A549 (cell line): ENCODE results near the gene DEFB126. TPM values are rescaled to one million over a fixed set of nuclear protein-coding genes. Genes with fewer than 3 reads are reported as not detected.

Source experiments
- ATAC-seq, 2 experiments: fragments of 200-7000 bp in 1 of 2; fragments of >200 bp in 1 of 2; cut with Nextera tagmentation in 1 of 2; cut with Tn5 transposase in 1 of 2; 3 replicates each; pipeline versions ENCODE4 v1.8.0 to v1.9.1; 2018 to 2020; ENCODE audit warnings: mild to moderate bottlenecking in 1 of 2, moderate library complexity in 1 of 2
- CTCF ChIA-PET: fragments of 300-600 bp; sonication (Branson Sonifier 250); formaldehyde crosslinking; extraction: SDS; loops from one replicate; lab custom pipeline; 2021; ENCODE audit warnings: antibody characterized with exemption, inconsistent platforms; lab: Yijun Ruan, JAX
- POLR2A ChIA-PET: fragments of 350-600 bp; formaldehyde crosslinking; extraction: SDS; loops from one replicate; lab custom pipeline; 2021; ENCODE audit warnings: antibody characterized with exemption, inconsistent platforms; lab: Yijun Ruan, JAX
- DNase-seq, 2 experiments: peaks; one replicate each; pipeline versions ENCODE4 v3.0.0 to v3.0.0-alpha.2; 2011 to 2016; ENCODE audit warnings: low read depth in 1 of 2, low spot score in 1 of 2
- FAIRE-seq: peaks from 2 replicates; lab custom pipeline; 2011; peaks lifted over from hg19 to GRCh38; lab: Jason Lieb, UNC
- H3K27ac ChIP-seq, 2 experiments: fragments of >200 bp; sonication (Bioruptor Twin); formaldehyde crosslinking; 3 replicates each; pipeline ENCODE4 v1.5.1; 2016 to 2017
- H3K4me1 ChIP-seq: fragments of >200 bp; sonication (Bioruptor Twin); formaldehyde crosslinking; 3 replicates; pipeline ENCODE4 v1.6.1; 2016
- H3K4me2 ChIP-seq: fragments of >200 bp; sonication (Bioruptor Twin); formaldehyde crosslinking; 3 replicates; pipeline ENCODE4 v1.6.1; 2016
- H3K4me3 ChIP-seq: fragments of >200 bp; sonication (Bioruptor Twin); formaldehyde crosslinking; 3 replicates; pipeline ENCODE4 v1.5.1; 2016
- H3K9me3 ChIP-seq: fragments of >200 bp; sonication (Bioruptor Twin); formaldehyde crosslinking; 3 replicates; pipeline ENCODE4 v1.6.1; 2016
- CBX2 ChIP-seq: fragments of 200-600 bp; sonication (generic); IDR thresholded peaks from 2 replicates; pipeline ENCODE4 v1.6.1; 2016; ENCODE audit warnings: low read depth, mild to moderate bottlenecking, borderline replicate concordance
- CEBPB ChIP-seq, 2 experiments: fragments of >200 bp in 1 of 2; sonication (Bioruptor Twin) in 1 of 2; formaldehyde crosslinking in 1 of 2; IDR thresholded peaks; 2 replicates each; pipeline ENCODE4 v1.6.1; 2012 to 2016
- EHF ChIP-seq: fragments of 250-450 bp; sonication (Bioruptor Pico); IDR thresholded peaks from 2 replicates; pipeline ENCODE4 v1.5.0; 2020; ENCODE audit warnings: mild to moderate bottlenecking
- EHMT2 ChIP-seq: fragments of 200-600 bp; sonication (generic); IDR thresholded peaks from 2 replicates; pipeline ENCODE4 v1.6.1; 2016; ENCODE audit warnings: antibody characterized with exemption, low read depth, mild to moderate bottlenecking, moderate library complexity
- FOSB ChIP-seq: fragments of 250-450 bp; sonication (Bioruptor Pico); IDR thresholded peaks from 2 replicates; pipeline ENCODE4 v1.5.0; 2020; ENCODE audit warnings: mild to moderate bottlenecking, moderate library complexity
- GATA3 ChIP-seq: IDR thresholded peaks from 2 replicates; pipeline ENCODE4 v1.6.1; 2012; ENCODE audit warnings: borderline replicate concordance
- HOXA7 ChIP-seq: fragments of 250-450 bp; sonication (Bioruptor Pico); IDR thresholded peaks from 2 replicates; pipeline ENCODE4 v1.5.0; 2020; ENCODE audit warnings: mild to moderate bottlenecking, moderate library complexity
- JUN ChIP-seq, 2 experiments: fragments of >200 bp; sonication (Bioruptor Twin); formaldehyde crosslinking; IDR thresholded peaks; 2 replicates in 1 of 2; 3 replicates in 1 of 2; pipeline ENCODE4 v1.6.1; 2016 to 2017
- JUNB ChIP-seq: fragments of >200 bp; sonication (Bioruptor Twin); formaldehyde crosslinking; IDR thresholded peaks from 2 replicates; pipeline ENCODE4 v1.6.1; 2016
- MAZ ChIP-seq: fragments of 150-350 bp; IDR thresholded peaks from 2 replicates; pipeline ENCODE4 v1.6.1; 2014; ENCODE audit warnings: antibody characterized with exemption, low read depth, low read length, borderline replicate concordance
- NFE2L2 ChIP-seq: fragments of 150-350 bp; conservative IDR thresholded peaks from 2 replicates; pipeline ENCODE4 v1.6.1; 2014; ENCODE audit warnings: low read length
- POLR2AphosphoS2 ChIP-seq: conservative IDR thresholded peaks from 2 replicates; pipeline ENCODE4 v1.6.1; 2012; ENCODE audit warnings: low read length, improper control_type of control experiment, inconsistent platforms
- RCOR1 ChIP-seq: fragments of 150-350 bp; IDR thresholded peaks from 2 replicates; pipeline ENCODE4 v1.6.1; 2014; ENCODE audit warnings: antibody characterized with exemption, low read length, low read depth
- RFX5 ChIP-seq: fragments of 450-650 bp; IDR thresholded peaks from 2 replicates; pipeline ENCODE4 v1.7.1; 2014; ENCODE audit warnings: antibody characterized with exemption, mild to moderate bottlenecking, moderate library complexity
- SMC3 ChIP-seq: fragments of >200 bp; sonication (Bioruptor Twin); formaldehyde crosslinking; IDR thresholded peaks from 3 replicates; pipeline ENCODE4 v1.6.1; 2018; ENCODE audit warnings: inconsistent platforms
- ZSCAN20 ChIP-seq: fragments of 250-450 bp; sonication (Bioruptor Pico); IDR thresholded peaks from 2 replicates; pipeline ENCODE4 v1.8.0; 2022; ENCODE audit warnings: mild to moderate bottlenecking, moderate library complexity
- WGBS: methylation state at CpG from one replicate; pipeline ENCODE4 v1.1.6; 2017; ENCODE audit errors: missing lambda C conversion rate; 5-methylcytosine and 5-hydroxymethylcytosine counted together
- polyA plus RNA-seq, 4 experiments: library from polyadenylated mRNA; depleted of rRNA in 3 of 4; stranded (reverse); fragments of >200 nt; fragmentation: RNase III in 1 of 4; extraction: RNeasy Plus Mini Kit Qiagen cat#74134 plus additional on column Dnase treatment in 1 of 4; gene quantifications; 2 replicates in 3 of 4; 3 replicates in 1 of 4; pipeline ENCODE4 v1.2.3, GENCODE V29; 2011 to 2017
- TF ChIP-seq, protein P1 (sequence below): IDR thresholded peaks from 2 replicates; pipeline ENCODE4 v1.6.1; 2012
- TF ChIP-seq, protein P2 (sequence below): fragments of 200-600 bp; sonication (generic); IDR thresholded peaks from 2 replicates; pipeline ENCODE4 v1.6.1; 2016; ENCODE audit warnings: antibody characterized with exemption, mild to moderate bottlenecking, moderate library complexity
- TF ChIP-seq, protein P3 (sequence below): IDR thresholded peaks from 2 replicates; pipeline ENCODE4 v1.6.1; 2012; ENCODE audit warnings: low read depth, borderline replicate concordance
- TF ChIP-seq, protein P4 (sequence below): fragments of >200 bp; sonication (Bioruptor Twin); formaldehyde crosslinking; IDR thresholded peaks from 2 replicates; pipeline ENCODE4 v1.6.1; 2016
- TF ChIP-seq, protein P5 (sequence below): fragments of 250-450 bp; sonication (Bioruptor Pico); IDR thresholded peaks from 2 replicates; pipeline ENCODE4 v1.5.0; 2021; ENCODE audit warnings: mild to moderate bottlenecking, moderate library complexity, borderline replicate concordance
- TF ChIP-seq, protein P6 (sequence below): IDR thresholded peaks from 2 replicates; pipeline ENCODE4 v1.6.1; 2012
- TF ChIP-seq, protein P7 (sequence below): fragments of 150-350 bp; IDR thresholded peaks from 2 replicates; pipeline ENCODE4 v1.6.1; 2014; ENCODE audit warnings: low read depth, mild to moderate bottlenecking, low read length
- TF ChIP-seq, protein P8 (sequence below): fragments of >200 bp; sonication (Bioruptor Twin); formaldehyde crosslinking; IDR thresholded peaks from 3 replicates; pipeline ENCODE4 v1.6.1; 2016

The DEFB126 gene
- polyA plus RNA-seq, 2 of the 4 experiments (the other 2 are of a cell fraction): not detected

DNA sequence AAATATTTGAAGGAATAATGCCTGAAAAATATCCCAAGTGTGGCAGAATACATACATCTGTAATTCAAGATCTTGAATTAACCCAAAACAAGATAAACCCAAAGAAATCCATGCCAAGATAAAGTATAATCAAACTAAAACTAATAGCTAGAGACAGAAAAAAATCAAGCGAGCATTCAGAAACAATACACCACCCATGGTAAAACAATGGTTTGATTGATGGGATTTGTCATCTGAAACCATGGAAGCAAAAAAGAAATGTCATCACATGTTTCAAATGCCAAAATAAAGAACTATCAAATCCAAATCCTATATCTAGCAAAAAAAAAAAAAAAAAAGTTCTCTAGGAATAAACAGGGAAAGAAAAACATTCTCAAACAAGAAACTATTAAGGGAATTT, 9.7 kb downstream of the DEFB126 start:
- TF ChIP-seq HOXA7 (CRISPR knock-in tag) (no peak), GATA3 (no peak), ZSCAN20 (CRISPR knock-in tag) (no peak), EHF (CRISPR knock-in tag) (no peak), MAZ (no peak), EHMT2 (no peak), RFX5 (no peak), FOSB (no peak), RCOR1 (no peak), POLR2AphosphoS2 (no peak)
- TF ChIP-seq, protein P1, sequence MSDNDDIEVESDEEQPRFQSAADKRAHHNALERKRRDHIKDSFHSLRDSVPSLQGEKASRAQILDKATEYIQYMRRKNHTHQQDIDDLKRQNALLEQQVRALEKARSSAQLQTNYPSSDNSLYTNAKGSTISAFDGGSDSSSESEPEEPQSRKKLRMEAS: no peak
- TF ChIP-seq, protein P2, sequence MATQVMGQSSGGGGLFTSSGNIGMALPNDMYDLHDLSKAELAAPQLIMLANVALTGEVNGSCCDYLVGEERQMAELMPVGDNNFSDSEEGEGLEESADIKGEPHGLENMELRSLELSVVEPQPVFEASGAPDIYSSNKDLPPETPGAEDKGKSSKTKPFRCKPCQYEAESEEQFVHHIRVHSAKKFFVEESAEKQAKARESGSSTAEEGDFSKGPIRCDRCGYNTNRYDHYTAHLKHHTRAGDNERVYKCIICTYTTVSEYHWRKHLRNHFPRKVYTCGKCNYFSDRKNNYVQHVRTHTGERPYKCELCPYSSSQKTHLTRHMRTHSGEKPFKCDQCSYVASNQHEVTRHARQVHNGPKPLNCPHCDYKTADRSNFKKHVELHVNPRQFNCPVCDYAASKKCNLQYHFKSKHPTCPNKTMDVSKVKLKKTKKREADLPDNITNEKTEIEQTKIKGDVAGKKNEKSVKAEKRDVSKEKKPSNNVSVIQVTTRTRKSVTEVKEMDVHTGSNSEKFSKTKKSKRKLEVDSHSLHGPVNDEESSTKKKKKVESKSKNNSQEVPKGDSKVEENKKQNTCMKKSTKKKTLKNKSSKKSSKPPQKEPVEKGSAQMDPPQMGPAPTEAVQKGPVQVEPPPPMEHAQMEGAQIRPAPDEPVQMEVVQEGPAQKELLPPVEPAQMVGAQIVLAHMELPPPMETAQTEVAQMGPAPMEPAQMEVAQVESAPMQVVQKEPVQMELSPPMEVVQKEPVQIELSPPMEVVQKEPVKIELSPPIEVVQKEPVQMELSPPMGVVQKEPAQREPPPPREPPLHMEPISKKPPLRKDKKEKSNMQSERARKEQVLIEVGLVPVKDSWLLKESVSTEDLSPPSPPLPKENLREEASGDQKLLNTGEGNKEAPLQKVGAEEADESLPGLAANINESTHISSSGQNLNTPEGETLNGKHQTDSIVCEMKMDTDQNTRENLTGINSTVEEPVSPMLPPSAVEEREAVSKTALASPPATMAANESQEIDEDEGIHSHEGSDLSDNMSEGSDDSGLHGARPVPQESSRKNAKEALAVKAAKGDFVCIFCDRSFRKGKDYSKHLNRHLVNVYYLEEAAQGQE: no peak
- TF ChIP-seq, protein P3, sequence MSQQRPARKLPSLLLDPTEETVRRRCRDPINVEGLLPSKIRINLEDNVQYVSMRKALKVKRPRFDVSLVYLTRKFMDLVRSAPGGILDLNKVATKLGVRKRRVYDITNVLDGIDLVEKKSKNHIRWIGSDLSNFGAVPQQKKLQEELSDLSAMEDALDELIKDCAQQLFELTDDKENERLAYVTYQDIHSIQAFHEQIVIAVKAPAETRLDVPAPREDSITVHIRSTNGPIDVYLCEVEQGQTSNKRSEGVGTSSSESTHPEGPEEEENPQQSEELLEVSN: no peak
- ATAC-seq (no peak), DNase-seq (no peak), FAIRE-seq (peak; percentile 36)
- H3K4me2 ChIP-seq: no peak overlapping the region
- no peaks in the 10 kb centered on the region for H3K4me1 ChIP-seq
- POLR2A ChIA-PET: no interaction called here
- H3K4me3 ChIP-seq: no peak overlapping the region
- no peaks in the 10 kb centered on the region for H3K9me3 ChIP-seq
- CTCF ChIA-PET: no interaction called here
- WGBS: 90% methylated on average over 1 of the region's 1 CpG
- H3K27ac ChIP-seq: no peak overlapping the region

DNA sequence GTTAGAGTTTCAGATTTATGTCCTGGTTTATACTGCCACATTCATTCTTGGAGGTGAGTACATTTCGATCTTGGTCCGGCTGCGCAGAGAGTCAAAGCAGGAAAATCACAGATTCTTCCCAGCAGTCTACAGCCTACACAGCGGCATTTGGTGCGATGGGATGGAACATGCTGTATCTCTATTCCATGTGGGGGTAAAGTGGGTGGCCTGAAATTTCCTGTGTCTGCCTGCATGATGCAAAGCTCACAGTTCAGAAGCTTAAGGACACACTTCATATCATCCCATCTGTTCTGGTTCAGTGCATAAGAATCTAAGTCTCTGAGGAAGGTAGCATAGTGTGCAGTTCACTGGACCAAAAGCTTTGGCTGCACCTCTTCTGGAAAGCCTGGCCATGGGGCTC, 14.8 kb downstream of the DEFB126 start, which contains the start of gene DEFB127:
Gene DEFB127, plus strand, starts transcription at position 301 of the 400 bp plus-strand sequence. Its CDS starts 91 bp downstream, at position 392.
- H3K27ac ChIP-seq: no peak within 1 kb of the TSS
- TF ChIP-seq, protein P4, sequence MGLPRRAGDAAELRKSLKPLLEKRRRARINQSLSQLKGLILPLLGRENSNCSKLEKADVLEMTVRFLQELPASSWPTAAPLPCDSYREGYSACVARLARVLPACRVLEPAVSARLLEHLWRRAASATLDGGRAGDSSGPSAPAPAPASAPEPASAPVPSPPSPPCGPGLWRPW: no peak
- TF ChIP-seq JUN (IDR thresholded peaks at IDR 0.05) (no peak), CEBPB (IDR thresholded peaks at IDR 0.05) (no peak), NFE2L2 (no peak), JUNB (no peak), CBX2 (no peak), GATA3 (no peak), SMC3 (no peak)
- TF ChIP-seq, protein P5, sequence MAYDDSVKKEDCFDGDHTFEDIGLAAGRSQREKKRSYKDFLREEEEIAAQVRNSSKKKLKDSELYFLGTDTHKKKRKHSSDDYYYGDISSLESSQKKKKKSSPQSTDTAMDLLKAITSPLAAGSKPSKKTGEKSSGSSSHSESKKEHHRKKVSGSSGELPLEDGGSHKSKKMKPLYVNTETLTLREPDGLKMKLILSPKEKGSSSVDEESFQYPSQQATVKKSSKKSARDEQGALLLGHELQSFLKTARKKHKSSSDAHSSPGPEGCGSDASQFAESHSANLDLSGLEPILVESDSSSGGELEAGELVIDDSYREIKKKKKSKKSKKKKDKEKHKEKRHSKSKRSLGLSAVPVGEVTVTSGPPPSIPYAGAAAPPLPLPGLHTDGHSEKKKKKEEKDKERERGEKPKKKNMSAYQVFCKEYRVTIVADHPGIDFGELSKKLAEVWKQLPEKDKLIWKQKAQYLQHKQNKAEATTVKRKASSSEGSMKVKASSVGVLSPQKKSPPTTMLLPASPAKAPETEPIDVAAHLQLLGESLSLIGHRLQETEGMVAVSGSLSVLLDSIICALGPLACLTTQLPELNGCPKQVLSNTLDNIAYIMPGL (CRISPR knock-in tag): no peak
- TF ChIP-seq, protein P6, sequence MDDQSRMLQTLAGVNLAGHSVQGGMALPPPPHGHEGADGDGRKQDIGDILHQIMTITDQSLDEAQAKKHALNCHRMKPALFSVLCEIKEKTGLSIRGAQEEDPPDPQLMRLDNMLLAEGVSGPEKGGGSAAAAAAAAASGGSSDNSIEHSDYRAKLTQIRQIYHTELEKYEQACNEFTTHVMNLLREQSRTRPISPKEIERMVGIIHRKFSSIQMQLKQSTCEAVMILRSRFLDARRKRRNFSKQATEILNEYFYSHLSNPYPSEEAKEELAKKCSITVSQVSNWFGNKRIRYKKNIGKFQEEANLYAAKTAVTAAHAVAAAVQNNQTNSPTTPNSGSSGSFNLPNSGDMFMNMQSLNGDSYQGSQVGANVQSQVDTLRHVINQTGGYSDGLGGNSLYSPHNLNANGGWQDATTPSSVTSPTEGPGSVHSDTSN: no peak
- TF ChIP-seq, protein P7, sequence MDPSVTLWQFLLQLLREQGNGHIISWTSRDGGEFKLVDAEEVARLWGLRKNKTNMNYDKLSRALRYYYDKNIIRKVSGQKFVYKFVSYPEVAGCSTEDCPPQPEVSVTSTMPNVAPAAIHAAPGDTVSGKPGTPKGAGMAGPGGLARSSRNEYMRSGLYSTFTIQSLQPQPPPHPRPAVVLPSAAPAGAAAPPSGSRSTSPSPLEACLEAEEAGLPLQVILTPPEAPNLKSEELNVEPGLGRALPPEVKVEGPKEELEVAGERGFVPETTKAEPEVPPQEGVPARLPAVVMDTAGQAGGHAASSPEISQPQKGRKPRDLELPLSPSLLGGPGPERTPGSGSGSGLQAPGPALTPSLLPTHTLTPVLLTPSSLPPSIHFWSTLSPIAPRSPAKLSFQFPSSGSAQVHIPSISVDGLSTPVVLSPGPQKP: no peak
- TF ChIP-seq, protein P2: no peak
- TF ChIP-seq, protein P8, sequence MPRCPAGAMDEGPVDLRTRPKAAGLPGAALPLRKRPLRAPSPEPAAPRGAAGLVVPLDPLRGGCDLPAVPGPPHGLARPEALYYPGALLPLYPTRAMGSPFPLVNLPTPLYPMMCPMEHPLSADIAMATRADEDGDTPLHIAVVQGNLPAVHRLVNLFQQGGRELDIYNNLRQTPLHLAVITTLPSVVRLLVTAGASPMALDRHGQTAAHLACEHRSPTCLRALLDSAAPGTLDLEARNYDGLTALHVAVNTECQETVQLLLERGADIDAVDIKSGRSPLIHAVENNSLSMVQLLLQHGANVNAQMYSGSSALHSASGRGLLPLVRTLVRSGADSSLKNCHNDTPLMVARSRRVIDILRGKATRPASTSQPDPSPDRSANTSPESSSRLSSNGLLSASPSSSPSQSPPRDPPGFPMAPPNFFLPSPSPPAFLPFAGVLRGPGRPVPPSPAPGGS: no peak
- CTCF ChIA-PET: interaction anchor here (0.7 to 1.2 kb wide), 2 partner anchors 12 to 1055 kb away, joined by 3 to 4 read pairs; no protein-coding TSS in a partner anchor
- 42% methylated on average over 5 of the region's 5 CpGs for WGBS
- no peak within 1 kb of the TSS for H3K4me2 ChIP-seq
- no peak for FAIRE-seq
- no peak within 1 kb of the TSS for H3K4me3 ChIP-seq
- DNase-seq: no peak
- H3K4me1 ChIP-seq: no peaks in the 10 kb centered on the region
- no peaks in the 10 kb centered on the region for H3K9me3 ChIP-seq
- POLR2A ChIA-PET: no interaction called here
- ATAC-seq: no peak
